Measurements from ENCODE around the gene CACNA1S.

The CACNA1S gene

DNA sequence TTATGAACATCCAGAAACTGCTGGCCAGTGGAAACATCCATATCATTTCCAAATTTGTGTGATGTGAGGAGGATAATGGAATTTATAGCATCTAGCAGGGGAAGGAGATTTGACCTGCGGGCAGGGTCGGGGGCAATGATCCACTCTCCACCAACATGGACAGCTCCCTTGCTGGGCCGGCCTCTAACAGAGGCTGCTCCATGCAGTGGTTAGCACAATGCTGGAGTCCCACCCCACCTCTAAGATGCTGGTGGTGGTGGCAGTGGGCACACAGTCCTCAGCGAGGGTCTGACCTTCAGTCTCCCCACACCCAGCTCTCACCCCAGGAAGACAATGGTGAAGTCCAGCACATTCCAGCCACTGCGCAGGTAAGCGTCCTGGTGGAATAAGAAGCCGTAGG is 18.7 kb downstream of the CACNA1S start:
- DNase-seq (ENCODE audit: low spot score): no peak

DNA sequence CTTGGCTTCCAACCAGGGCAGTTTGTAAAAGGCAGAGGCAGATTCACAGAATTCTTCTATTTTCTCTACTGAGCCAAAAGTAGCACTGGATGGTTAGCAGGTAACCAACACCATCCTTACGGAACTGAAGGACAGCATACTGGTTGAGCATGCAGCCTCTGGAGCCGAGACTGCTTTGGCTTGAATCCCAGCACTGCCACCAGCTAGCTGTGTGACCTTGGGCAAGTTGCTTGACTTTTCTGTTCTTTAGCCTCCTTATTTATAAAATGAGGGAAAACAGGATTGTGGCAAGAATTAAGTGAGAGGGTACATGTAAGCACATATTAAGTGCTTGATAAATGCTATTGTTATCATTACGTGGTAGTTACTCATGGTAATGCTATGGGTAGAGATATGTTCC is 19.5 kb downstream of the CACNA1S start:
- DNase-seq (ENCODE audit: low spot score): no peak

DNA sequence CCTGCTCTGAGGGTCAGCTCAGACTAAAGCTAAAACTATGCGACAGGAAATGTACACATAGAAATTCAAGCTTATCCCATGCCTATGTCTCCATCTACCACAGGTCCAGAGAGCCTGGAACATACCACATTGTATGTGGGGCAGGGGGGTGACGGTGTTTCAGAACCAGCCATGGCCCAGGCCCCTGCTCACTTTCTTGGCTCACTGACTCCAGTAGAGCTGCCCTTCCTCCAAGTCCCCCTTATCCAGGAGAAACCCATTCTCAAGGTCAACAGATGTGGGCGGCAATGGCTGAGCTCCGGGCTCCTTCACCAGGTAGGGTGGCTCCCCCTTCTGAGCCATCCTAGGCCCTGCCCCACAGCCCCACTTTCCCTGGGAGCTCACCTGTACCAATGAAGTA is 21.0 kb downstream of the CACNA1S start:
- DNase-seq (ENCODE audit: low spot score): no peak

DNA sequence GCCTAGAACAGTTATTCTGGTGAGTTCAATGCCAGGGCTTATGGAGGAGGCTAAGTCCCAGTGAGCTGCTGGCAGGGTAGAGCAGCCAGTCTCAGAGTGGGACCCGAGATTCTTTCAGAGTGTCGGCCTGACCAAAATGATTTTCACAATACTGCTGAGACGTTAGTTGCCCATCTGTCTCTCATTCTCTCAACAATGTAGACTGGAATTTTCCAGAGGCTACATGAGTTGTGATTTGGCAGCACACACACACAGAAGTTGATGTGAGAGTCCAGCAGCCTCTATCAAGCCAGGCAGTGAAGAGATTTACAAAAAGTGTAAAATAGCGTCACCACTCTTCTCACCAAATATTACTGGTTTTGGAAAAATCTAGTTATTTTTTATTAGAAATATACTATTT is 21.7 kb downstream of the CACNA1S start:
- DNase-seq (ENCODE audit: low spot score): no peak

DNA sequence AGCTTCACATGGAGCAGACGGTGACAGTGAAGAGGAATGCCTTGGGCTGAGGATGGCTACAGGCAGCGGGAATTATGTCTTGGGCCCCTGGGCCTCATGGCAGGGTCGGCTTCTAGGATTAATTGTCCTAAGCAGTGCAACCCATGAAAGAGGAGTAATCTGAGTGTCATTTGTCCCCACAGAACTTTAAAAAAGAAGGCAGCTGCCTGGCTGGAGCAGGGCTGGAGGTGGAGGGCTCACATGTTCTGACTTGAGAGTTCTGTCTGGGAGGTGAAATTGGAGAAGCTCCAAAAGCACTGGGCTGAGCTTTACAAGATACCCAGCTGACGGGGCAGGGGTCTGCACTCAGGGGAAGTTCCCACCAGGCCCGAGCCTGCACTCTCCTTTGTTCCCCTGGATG is 22.6 kb downstream of the CACNA1S start:
- DNase-seq (ENCODE audit: low spot score): no peak

DNA sequence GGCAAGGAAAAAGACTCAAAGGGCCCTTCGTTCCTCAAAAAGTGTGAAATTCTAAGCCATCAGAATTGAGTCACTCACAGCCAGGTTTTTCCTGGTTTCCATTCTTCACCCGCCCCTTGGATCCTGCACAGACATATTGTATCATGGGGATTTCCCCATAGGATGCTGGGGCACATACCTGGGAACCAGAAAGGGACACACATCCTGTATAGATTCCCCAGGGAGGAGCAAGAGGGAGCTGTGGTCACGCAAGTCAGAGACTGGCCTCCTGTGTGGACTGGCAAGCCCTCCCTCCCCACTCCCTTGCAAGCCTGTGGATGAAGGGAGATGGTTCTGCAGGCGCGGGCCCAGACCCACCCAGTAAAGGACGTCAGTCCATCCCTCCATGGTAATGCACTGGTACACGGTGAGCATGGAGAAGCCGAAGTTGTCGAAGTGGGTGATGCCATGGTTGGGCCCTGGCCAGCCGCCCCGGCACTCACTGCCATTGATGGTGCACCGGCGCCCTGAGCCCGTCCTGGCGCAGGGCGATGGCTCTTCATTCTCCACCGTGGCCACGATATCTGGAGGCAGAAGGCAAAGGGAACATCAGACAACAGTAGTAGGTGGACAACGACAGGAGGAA is 23.2 kb downstream of the CACNA1S start:
- DNase-seq (ENCODE audit: low spot score): peak; percentile 20

DNA sequence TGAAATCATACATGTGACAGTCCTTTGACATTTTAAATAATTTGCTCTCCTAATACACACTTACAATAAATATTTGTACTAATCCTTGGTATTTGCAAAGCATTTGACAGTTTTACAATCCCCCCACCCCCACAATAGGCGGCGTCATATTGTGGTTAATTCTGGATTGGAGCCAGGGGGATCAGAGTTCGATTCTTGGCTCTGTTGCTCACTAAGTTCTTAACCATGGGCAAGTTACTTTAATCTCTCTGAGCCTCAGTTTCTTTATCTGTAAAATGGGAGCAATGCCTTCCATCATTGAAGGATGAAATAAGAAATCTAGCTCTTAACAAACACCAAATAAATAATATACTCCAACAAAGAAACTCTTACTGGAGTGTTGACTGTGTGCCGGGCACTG is 23.8 kb downstream of the CACNA1S start:
- DNase-seq (ENCODE audit: low spot score): no peak

DNA sequence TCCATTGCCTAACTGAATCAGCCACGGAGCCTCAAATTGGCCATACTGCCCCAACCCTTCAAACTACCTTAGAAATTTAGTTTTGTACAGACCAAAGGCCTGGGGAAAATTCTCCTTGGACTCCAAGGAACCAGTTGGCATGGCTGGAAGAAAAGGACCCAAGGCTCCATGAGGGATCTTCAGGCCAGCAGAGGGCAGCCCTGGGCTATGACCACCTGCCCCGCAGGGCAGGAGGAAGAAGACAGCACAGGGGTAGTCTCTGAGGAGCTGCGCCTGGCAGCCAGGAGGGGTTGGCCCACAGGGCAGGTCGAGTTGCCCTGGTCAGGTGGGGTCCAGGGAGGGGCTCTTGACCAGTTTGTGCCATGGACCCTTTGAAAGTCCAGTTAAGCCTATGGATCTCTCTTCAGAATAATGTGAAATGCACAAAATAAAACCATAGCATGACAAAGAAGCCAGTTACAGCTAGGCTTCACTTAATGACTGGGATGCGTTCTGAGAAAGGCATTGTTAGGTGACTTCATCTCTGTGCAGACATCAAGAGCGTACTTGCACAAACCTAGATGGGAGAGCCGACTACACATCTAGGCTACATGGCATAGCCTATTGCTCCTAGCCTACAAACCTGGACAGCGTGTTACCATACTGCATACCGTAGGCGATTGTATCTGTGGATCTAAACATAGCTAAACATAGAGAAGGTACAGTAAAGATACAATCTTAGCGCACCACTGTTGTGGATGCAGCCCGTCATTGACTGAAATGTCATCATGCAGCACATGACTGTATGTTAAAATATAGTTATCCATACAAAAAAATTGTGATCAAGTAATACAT is 26.1 kb downstream of the CACNA1S start:
- peak; percentile 69 for DNase-seq (ENCODE audit: low spot score)

DNA sequence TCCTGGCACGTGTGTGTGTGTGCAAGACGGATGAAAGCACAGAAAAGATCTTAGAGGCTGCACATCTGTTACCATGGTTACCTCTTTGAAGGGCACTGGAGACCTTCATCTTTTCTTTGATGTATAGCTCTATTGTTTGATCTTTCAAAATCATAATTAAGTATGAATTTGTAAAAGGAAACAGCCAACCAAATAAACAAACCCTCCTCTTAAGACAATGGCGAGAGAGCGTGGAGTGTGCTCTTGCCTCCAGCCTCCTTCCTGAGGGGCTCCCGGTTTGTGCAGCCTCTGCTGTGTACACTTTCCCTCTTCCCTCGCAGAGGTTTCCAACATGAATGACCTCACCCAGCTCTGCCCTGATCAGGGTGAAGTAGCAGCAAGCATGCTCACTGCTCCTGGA is 27.9 kb downstream of the CACNA1S start:
- DNase-seq (ENCODE audit: low spot score): no peak

DNA sequence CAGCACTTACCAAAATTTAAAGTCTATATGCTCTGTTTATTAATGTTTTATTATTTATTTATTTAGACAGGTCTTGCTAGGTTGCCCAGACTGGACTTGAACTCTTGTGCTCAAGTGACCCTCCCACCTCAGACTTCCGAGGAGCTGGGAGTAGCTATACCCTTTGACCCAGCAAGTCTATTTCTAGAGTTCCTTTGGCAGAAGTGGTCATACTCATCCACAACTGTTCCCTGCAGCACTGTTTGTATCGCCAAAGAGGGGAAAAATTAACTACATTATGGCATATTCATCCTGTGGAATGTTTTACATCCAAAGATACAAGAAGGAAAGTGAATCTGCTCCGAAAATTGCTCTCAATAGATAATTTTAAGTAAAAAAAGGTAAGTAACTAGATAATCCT is 28.5 kb downstream of the CACNA1S start:
- no peak for DNase-seq (ENCODE audit: low spot score)

DNA sequence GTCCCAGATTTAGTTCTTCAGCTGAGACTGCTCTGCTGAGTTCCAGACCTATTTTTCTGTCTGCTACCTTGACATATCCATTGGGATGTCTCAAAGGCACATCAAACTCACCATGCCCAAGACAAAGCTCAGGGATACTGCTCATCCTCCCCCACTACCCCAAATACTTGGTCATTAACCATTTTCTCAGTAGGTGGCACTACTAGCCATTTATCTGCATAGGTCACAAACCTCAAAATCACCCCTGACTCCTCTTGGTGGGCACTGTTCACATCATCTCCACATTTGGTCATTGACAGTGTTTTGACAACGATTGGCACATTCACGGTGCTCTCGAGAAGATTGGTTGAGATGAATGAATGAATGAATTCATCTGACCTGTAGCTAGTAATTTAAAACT is 32.1 kb downstream of the CACNA1S start:
- DNase-seq (ENCODE audit: low spot score): no peak

DNA sequence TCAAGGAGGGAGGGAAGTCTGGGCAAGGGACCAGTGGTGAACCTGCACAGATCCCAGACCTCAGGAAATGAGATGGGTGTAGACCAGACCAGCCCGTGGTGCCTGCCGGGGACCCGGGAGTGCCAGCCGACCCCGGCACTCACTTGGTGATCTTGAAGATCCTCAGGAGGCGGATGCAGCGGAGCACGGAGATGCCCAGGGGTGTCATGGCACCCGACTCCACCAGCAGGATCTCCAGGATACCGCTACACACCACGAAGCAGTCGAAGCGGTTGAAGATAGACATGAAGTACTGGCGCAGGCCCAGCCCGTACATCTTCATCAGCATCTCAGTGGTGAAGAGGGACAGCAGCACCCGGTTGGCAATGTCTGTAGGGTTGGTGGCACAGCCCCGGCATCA is 34.5 kb downstream of the CACNA1S start:
- DNase-seq (ENCODE audit: low spot score): no peak

DNA sequence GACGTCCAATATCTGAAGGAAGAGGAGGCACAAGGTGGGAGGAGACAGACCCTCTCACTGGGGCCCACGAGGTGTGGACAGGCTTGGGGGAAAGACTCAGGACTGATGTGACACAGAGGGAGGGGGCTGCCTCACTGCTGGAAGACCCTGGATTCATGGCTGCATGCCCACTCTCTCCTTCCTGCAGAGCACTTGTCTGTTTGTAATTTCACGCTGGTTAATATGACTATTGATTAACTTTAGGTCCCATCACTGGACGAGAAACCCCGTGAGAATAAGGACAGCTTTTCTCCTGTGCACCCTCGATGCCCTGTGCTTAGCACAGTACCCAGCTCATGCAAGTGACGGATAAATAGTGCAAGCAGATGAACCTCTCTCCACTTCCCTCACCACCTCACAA is 35.1 kb downstream of the CACNA1S start:
- DNase-seq (ENCODE audit: low spot score): peak; percentile 39

DNA sequence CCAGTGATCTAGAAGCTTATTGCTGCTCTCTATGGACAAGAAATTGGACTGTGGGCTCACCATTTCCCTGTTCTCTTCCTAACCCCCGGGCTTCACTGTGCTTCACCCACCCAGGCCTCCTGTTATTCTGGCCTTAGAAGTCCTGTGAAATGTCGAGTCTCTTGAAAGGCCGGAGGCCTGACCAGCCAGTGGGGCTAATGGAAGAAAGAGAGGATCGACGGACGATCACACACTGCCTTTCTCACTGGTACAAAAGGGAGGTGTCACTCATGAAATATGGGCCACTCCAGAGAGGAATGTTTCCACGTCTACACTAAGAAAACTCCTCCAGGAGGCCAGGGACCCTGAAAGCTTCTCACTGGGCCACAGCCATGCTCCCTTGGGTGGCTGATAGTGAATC is 36.1 kb downstream of the CACNA1S start:
- DNase-seq (ENCODE audit: low spot score): no peak

DNA sequence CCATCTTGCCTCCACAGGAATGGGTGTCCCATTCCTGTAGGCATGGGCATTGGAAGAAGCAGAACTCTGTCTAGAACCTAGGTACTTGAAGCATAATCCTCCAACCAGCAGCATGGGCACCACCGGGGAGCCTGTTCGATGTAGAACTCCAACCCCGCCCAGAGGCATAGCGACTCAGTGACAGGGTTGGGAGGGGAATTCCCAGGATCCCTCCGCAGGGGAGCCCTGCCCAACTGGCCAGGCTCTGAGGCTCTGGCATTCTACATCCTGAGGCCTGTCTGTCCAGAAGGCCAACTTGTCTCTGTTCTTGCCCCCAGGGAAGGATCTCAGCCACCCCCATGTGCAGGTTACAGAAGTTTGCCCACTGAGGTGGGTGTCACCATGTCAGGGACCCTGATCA is 38.2 kb downstream of the CACNA1S start:
- DNase-seq (ENCODE audit: low spot score): peak; percentile 52

DNA sequence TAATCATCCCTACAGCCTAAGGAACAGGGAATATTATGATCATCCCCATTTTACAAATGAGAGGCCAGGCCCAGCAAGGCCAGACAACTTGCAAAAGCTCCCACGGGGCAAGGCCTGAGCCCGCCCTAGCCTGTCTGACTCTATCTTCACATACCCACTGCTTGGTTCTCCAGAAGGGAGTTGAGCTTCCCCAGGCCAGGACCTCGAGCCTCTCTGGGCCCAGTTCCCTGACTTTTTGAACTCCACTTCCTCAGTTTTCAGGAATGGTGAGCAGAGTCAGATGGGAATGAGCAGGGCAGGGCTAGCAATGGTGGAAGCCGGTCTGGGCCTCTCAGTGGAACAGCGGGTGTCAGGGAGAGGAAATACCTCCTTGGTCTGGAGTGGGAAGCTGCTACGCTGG is 39.3 kb downstream of the CACNA1S start:
- DNase-seq (ENCODE audit: low spot score): no peak

DNA sequence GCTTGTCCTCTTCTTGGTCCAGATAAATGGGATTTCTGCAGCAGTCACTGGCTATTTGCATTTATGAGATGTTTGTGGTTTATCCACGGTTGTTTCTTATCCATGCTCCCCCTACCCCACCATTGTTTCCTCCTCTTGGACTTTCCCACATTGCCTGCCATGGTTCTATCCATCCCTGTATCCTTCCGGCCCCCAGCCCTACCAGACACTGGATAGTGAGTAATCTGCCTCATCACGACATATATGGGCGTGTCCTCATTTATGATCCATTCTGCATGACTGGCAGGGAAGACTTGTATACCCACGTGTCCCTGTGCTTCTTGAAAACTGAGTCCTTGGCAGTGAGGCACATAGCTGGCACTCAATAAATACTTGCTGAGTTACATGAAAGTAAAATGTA is 40.1 kb downstream of the CACNA1S start:
- DNase-seq (ENCODE audit: low spot score): no peak

DNA sequence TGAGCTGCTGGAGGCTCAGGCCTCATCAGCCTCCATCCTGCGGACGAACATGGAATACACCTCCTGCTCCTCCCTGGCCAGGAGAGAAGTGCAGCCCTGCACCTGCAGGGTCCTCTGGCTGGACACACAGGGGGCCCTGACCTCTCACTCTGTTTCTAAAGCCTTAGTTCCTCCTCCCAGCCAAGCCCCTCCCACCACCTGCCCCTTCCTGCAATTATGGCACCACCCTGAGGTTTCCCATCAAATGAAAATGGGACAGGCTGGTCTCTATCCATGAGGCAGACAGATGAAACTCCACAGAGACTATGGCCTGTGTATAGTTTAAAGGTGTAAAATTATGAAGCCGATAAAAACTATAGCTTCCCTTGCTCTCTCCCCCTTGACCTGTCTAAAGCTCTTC is 42.6 kb downstream of the CACNA1S start:
- DNase-seq (ENCODE audit: low spot score): no peak

DNA sequence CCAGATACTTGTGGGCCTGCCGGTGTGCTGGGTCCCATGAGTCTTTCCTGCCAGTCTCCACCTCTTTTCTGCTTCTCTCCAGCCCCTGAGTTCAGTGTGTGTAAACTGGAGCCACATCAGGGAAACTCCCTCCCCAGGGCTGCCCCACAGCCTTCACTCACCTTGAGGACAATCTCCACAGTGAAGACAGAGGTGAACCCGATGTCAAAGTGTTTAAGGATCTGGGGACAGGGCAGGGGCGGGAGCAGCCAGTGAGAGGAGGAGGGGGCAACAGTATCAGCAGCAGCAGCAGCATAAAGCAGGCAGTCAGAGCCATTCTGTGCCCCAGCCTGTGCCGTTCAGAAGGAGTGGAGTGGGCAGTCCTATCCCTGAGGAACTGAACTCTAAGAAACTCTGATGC is 43.2 kb downstream of the CACNA1S start:
- no peak for DNase-seq (ENCODE audit: low spot score)

DNA sequence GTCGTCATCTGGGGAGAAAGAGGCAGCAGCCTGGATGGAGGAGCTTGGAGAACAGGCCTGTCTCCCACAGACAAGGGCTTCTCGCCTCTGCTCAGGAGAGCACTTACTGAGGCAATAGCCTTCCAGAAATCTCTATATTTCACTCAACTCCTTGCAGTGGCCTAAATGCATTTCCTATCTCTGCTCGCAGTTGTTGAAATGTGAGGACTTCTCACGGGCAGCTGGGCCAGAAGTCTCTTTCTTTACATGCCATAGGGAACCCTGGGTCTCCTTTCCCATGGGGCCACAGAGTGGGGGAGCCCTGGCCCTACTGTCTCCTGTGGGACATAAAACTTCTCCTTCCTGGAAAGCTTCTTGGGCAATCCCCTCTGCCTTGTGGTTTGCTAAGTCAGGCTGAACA is 45.2 kb downstream of the CACNA1S start:
- no peak for DNase-seq (ENCODE audit: low spot score)

DNA sequence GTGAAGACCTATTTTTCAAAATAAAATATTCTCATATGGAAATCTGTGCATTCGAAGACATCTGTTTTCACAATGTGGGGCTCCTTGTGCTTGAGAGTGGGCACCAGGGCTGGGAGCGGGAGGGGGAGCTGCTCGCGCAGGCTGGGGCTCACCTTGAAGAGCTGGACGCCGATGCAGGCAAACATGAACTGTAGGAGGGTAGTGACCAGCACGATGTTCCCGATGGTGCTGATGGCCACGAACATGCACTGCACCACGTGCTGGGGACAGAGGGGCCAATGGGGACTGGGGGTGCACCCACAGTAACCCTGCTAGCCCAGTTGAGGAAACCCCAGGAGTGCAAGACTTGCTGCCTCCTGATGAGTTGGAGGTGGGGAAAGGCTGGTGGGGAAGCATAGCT is 46.5 kb downstream of the CACNA1S start:
- no peak for DNase-seq (ENCODE audit: low spot score)

DNA sequence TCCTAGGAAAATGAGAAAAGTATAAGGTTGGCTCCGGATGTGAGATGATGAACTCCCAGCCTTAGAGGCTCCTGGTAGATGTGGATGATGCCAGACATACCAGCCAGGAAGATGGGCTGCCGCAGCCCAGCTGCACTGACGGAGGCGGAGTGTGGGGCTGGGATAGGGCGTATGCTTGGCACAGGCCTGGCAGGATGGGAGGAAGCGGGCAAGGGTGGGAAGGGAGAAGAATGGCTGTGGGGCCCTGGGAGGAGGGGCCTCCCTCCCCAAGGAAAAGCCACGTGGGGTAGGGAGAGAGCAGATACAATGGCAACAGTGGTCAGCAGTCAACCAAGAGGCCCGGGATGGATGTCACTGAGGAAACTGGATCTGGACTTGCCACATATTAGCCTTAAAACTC is 47.4 kb downstream of the CACNA1S start:
- DNase-seq (ENCODE audit: low spot score): no peak

DNA sequence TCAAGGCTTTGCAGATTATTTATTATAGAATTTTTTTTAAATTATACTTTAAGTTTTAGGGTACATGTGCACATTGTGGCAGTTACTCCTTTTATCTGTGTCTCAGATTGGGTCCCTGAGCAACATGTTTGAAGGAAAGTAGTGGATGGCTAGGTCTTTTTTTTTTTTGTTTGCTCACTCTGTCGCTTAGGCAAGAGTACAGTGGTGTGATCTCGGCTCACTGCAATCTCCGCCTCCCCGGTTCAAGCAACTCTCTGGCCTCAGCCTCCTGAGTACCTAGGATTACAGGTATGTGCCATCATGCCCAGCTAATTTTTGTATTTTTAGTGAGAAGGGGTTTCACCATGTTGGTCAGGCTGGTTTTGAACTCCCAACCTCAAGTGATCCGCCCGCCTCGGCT is 49.1 kb downstream of the CACNA1S start:
- no peak for DNase-seq (ENCODE audit: low spot score)

DNA sequence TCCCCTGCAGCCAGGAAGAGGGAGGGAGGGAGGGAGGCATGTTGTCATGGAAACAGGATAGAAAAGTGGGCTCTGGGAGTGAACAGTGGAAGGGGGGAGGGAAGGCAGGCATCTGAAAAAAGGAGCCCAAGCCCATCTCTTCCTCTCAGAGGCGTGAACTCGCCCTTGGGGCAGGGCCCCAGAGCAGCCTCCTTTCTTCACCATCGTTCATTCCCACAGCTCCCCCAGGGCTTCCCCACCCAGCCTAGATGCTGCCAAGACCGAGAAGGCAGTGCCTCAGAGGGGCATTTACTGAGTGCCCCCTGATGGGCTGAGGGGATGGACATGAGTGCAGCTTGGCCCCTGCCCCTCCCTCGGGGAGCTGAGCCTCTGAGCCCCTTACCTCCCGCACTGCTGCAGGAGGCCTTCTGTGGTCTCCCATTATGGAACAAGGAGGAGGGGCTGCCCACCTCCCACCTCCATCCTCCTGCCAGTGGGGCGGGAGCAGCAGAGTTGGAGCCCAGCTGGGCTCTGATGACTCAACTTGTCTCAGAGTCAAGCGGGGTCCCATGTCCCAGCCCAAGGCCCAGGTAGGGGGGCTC is 49.6 kb downstream of the CACNA1S start:
- DNase-seq (ENCODE audit: low spot score): no peak
